GM10248 (cell line): Measurements from ENCODE around the gene PTPA.

ENCODE experiments used
- CTCF ChIA-PET: fragments of 300-600 bp; sonication (Branson Sonifier 250); formaldehyde crosslinking; extraction: SDS; loops from one replicate; lab custom pipeline; 2021; ENCODE audit warnings: antibody characterized with exemption; lab: Yijun Ruan, JAX
- POLR2A ChIA-PET: fragments of 350-650 bp; sonication (Branson Sonifier 250); formaldehyde crosslinking; extraction: SDS; loops from one replicate; lab custom pipeline; 2020; ENCODE audit warnings: antibody characterized with exemption; lab: Yijun Ruan, JAX
- DNase-seq: peaks from one replicate; pipeline ENCODE4 v3.0.0; 2012; ENCODE audit errors: extremely low spot score
- TF ChIP-seq, protein P1 (sequence below): IDR thresholded peaks from 2 replicates; pipeline ENCODE4 v1.5.1; 2012; ENCODE audit warnings: mild to moderate bottlenecking, low read depth; ENCODE audit errors: extremely low read depth, missing control alignments, control extremely low read depth

The PTPA gene

DNA sequence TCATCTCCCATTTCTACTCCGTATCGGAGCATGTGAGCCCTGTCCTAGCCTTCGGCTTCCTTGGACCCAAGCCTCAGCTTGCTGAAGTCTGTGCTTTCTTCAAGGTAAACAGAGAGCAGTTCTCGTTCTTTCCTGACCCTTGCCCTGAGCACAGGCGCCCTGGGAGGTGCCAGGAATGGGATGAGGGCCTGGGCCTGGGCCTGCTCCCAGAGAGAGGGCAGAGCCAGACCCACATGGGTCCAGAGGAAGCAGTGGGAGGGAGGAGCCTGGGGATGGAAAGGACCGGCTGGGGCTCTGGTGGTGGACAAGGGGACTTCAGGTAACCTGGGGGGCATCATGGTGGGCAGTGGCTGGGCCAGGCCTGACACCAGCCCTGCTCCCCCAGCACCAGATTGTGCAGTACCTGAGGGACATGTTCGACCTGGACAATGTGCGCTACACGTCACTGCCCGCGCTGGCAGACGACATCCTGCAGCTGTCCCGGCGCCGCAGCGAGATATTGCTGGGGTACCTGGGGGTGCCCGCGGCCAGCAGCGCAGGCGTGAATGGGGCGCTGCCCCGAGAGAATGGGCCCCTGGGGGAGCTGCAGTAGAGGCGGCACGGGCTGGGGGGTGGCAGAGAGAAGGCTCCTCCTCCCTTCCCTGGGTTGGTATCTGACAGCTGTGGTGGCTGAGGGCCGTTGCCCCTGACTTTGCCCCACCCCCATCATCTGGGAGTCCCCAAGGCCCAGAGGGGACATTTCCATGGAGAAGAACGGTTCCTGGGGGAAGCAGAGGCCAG lies 41.2 kb upstream of the PTPA start:
- POLR2A ChIA-PET, result no interaction called here
- no peak for DNase-seq
- TF ChIP-seq, protein P1, sequence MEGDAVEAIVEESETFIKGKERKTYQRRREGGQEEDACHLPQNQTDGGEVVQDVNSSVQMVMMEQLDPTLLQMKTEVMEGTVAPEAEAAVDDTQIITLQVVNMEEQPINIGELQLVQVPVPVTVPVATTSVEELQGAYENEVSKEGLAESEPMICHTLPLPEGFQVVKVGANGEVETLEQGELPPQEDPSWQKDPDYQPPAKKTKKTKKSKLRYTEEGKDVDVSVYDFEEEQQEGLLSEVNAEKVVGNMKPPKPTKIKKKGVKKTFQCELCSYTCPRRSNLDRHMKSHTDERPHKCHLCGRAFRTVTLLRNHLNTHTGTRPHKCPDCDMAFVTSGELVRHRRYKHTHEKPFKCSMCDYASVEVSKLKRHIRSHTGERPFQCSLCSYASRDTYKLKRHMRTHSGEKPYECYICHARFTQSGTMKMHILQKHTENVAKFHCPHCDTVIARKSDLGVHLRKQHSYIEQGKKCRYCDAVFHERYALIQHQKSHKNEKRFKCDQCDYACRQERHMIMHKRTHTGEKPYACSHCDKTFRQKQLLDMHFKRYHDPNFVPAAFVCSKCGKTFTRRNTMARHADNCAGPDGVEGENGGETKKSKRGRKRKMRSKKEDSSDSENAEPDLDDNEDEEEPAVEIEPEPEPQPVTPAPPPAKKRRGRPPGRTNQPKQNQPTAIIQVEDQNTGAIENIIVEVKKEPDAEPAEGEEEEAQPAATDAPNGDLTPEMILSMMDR, result no peak
- CTCF ChIA-PET, result no interaction called here

DNA sequence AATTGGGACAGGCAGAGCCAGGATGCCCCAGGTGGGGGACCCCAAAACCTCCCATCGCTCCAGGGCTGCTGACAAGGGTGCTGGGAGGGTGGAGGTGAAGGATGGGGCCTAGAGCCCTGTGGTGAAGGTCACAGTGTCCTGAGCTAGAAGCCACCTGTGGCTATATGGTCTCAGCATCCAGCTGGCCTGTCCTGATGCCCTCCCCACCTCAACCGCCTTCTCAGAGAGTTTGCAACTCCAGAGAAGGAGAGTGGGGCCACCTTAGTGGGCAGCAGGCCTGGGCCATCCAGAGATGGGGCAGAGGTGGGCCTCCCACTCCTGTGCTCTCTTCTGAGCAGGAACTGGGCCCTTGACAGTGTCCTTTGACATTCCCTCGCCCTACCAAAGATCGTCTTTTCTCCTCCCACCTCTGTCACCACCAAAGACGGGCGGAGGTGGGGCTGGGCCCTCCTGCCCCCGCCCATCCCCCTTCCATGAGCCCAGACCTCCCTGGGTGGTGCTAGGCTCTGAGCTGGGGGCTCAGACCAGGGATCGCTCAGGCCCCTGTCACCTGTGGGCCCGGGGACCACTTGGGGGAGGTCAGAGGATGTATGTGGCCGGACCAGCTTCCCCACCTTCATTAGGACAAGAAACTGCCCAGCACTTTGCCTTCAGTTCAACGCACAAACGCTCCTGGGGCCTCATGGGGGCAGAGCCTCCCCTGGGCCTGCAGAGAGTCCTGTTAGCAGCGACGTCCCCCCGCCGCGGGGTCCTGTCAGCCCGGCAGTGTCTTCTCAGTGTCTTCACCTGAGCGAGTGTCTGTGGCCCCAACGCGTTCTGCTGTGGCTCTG lies 40.3 kb upstream of the PTPA start:
- no peak for DNase-seq
- CTCF ChIA-PET, result no interaction called here
- POLR2A ChIA-PET, result no interaction called here
- TF ChIP-seq, protein P1, result no peak

DNA sequence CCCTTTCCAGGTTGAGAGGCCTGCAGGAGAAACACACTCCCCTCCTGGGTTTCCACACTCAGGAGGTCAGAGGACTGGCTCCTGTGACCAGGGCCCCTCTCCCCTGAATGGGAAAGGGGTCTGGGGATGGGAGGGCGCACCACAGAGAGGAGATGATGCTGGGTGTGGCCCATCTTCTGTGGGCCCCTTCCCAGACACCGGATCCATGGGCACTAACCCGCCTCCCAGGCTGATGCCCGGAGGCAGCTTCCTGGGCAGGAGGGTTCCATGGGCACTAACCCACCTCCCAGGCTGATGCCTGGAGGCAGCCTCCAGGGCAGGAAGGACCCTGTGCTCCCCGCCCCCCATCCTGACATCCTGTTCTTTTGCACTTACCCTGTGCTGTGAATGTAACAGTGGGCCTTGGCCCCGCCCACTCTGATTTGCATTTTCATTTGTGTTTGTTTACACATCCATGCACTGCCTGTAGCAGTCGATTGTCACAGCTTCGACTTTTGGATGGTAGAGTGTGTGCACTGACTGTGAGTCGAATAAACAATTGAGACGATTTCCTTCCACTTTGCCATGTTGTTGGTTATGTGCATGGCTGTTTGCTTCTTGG lies 39.6 kb upstream of the PTPA start:
- ChIA-PET CTCF (no interaction called here), POLR2A (no interaction called here)
- DNase-seq, result no peak
- TF ChIP-seq, protein P1, result no peak

GRCh38 chr9:129072171-129072570 lies 39.0 kb upstream of the PTPA start:
- CTCF ChIA-PET, result no interaction called here
- POLR2A ChIA-PET, result no interaction called here
- TF ChIP-seq, protein P1, result no peak
- DNase-seq, result no peak

- ChIA-PET POLR2A (no interaction called here), CTCF (no interaction called here)
- no peak for DNase-seq
- TF ChIP-seq, protein P1, result no peak
Measured at GRCh38 chr9:129073404-129073803, 37.8 kb upstream of the PTPA start.

DNA sequence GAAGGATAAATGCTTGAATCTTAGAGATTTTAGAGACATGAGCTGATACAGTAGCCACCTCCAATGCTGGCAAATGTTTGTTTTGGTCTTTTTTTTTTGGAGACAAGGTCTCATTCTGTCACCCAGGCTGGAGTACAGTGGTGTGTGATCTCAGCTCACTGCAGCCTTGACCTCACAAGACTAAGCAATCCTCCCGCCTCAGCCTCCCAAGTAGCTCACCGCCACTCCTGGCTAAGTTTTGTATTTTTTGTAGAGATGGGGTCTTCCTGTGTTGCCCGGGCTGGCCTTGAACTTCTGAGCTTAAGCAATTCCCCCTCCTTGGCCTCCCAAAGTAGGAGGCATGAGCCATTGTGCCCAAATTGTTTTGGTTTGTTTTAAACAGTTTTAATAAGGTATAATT lies 37.1 kb upstream of the PTPA start:
- DNase-seq, result no peak
- TF ChIP-seq, protein P1, result no peak
- POLR2A ChIA-PET, result no interaction called here
- CTCF ChIA-PET, result no interaction called here
